ENCODE results near the gene KCNK7.
A peak's percentile ranks its signal among the peaks of the same experiment; 100 is the strongest.

The KCNK7 gene

DNA sequence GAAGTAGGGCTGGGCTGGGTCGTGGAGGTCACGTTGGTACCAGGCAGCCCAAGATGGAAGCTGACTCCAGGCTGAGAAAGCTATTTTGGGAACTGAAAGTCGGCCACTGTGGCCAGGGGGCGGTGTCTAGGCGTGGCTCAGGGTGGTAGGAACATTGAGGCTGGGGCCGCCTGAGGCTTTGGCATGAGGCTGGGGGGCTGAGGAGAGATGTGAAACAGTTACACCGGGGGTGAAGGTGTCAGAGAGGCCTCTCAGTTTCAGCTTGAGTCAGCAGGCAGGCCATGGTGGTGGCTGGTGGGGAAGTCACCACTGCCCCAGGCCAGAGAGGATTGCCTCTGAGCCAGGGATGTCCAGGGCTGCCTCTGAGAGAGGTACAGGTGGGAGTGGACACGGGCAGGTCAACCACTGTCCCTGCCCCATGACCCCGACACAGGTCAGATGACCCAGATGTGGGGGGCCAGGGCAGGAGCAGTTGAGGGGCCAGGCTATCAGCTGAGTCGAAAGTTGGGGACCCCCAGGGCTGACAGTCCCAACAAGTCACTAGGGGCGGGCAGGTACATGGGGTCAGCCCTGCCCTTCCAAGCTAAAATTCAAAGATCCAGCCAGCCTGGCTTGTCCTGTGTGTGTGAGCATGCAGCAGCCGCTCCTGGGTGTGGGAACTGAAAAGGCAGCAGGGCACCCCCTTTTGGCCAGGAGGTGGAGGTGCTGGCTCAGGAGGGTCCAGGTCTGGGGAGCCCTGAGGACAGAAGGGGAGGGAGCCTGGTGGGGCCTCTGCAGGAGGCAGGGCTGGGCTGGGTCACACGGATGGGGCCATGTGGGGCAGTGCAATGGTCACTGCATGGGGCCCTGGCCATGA, 7.2 kb downstream of the KCNK7 start:
- POLR2A ChIA-PET = interaction anchor here (2.1 to 3.9 kb wide), 2 partner anchors 12 to 16 kb away, joined by 7 to 18 read pairs; partner anchors contain the start of genes EHBP1L1 and FAM89B
- DNase-seq (ENCODE audit: low read depth, low spot score) = no peak
- no peak overlapping the region for H3K4me3 ChIP-seq (ENCODE audit: low read depth, low read length)
- peak; percentile 57 for TF ChIP-seq CTCF (IDR thresholded peaks at IDR 0.05; ENCODE audit: insufficient read depth, low read length, missing control alignments)
- CTCF ChIA-PET = interaction anchor here (1.4 to 10.6 kb wide), 6 partner anchors 9 to 48 kb away, joined by 5 to 182 read pairs (median 23); partner anchors contain the start of genes EHBP1L1, FAM89B, MAP3K11 and ZNRD2

- no peak for TF ChIP-seq CTCF (IDR thresholded peaks at IDR 0.05; ENCODE audit: insufficient read depth, low read length, missing control alignments)
- POLR2A ChIA-PET = interaction anchor here (1.8 to 3.9 kb wide), 3 partner anchors 10 to 28 kb away, joined by 4 to 18 read pairs (median 7); partner anchors contain the start of genes EHBP1L1, FAM89B and PCNX3
- no peak for DNase-seq (ENCODE audit: low read depth, low spot score)
- no peak overlapping the region for H3K4me3 ChIP-seq (ENCODE audit: low read depth, low read length)
- CTCF ChIA-PET = interaction anchor here (0.6 to 10.6 kb wide), 8 partner anchors 7 to 46 kb away, joined by 3 to 182 read pairs (median 22); partner anchors contain the start of genes EHBP1L1, FAM89B, KCNK7 and MAP3K11
Observed at GRCh38 chr11:65586676-65587075, 8.9 kb downstream of the KCNK7 start.

DNA sequence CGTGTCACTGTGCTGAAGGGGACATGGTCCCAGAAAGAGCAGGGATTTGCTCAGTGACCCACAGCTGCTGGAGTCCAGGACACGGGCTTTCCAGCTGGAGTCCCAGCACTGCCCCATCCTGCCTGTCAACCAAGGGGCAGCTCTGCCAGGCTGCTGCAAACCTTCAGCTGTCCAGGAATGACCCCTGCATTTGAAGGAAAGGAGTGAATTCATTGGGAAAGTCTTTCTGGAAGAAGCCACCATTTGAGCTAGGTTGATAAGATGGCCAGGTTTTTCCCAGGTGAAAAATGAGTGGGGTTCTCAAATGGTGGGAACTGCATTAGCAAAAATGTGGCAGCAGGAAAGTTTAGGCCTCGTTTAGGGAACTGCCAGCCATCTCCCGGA, 9.4 kb downstream of the KCNK7 start:
- DNase-seq (ENCODE audit: low read depth, low spot score) = no peak
- POLR2A ChIA-PET = interaction anchor here (1.0 to 3.9 kb wide), 4 partner anchors 9 to 29 kb away, joined by 3 to 18 read pairs (median 6); partner anchors contain the start of genes EHBP1L1, FAM89B and PCNX3
- TF ChIP-seq CTCF (IDR thresholded peaks at IDR 0.05; ENCODE audit: insufficient read depth, low read length, missing control alignments) = no peak
- H3K4me3 ChIP-seq (ENCODE audit: low read depth, low read length) = no peak overlapping the region
- CTCF ChIA-PET = interaction anchor here (1.0 to 10.6 kb wide), 6 partner anchors 7 to 46 kb away, joined by 4 to 182 read pairs (median 40); partner anchors contain the start of genes EHBP1L1, FAM89B, MAP3K11 and ZNRD2

DNA sequence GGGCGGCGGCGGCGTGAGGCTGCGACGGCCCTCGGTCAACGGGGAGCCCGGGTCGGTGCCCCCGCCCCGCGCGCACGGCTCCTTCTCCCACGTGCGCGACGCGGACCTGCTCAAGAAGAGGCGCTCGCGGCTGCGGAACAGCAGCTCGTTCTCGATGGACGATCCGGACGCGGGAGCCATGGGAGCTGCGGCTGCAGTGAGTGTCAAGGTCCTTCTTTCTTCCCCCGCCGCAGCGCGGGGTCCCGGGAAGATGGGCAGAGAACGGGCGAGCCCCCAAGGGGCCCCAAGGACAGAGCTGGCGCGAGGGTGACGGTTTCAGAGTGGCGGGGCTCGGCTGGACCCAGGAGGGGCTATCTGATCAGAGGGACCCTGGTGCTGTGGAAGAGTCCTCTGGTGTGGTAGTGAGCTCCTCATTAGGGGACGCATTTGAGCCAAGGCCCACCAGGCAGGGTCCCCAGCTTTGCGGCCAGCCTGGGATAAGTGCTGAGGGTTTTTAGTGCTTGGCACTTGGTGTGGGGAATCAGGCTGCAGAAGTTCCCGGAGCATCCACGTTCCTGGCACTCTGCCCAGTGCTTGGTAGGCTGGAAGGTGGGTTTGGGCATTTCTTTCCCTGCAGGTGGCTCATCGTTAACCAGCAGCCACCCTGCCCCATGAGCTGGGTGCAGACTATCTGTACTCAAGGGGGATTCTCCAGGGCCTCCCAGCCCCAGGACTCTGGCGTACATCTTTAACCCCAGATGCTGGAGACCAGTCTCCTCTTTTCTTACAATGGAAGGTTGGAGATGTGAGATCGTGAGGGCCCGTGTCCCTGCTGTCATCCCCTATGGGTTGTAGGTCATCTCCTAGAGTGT, 10.0 kb downstream of the KCNK7 start:
- no peak for TF ChIP-seq CTCF (IDR thresholded peaks at IDR 0.05; ENCODE audit: insufficient read depth, low read length, missing control alignments)
- no peak overlapping the region for H3K4me3 ChIP-seq (ENCODE audit: low read depth, low read length)
- ChIA-PET CTCF (interaction anchor here (4.7 to 10.6 kb wide), 4 partner anchors 8 to 45 kb away, joined by 35 to 182 read pairs (median 53); partner anchors contain the start of genes EHBP1L1, FAM89B and ZNRD2), POLR2A (interaction anchor here (1.0 to 3.9 kb wide), 3 partner anchors 9 to 29 kb away, joined by 3 to 18 read pairs (median 4); partner anchors contain the start of genes EHBP1L1 and PCNX3)
- no peak for DNase-seq (ENCODE audit: low read depth, low spot score)

DNA sequence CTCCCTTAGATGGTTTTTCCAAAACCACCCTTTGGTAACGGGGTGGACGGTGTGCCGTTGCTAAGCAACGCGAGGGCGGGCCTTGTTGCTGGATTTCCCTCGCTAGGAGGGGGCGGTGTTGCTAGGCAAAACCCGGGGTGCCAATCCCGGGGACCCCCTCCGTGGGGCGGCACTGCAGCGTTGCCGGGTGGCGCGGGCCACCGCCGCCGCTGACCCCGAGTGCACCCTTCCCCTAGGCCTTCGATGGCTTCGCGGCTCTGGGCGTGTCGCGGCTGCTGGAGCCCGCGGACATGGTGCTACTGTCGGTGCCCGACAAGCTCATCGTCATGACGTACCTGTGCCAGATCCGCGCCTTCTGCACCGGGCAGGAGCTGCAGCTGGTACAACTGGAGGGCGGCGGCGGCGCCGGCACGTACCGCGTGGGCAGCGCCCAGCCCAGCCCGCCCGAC, 10.9 kb downstream of the KCNK7 start:
- POLR2A ChIA-PET = interaction anchor here (1.1 kb wide), 1 partner anchor 23 kb away, joined by 4 read pairs; no protein-coding TSS in a partner anchor

More for the DNA sequence above, 10.9 kb downstream of the KCNK7 start:
- no peak for TF ChIP-seq CTCF (IDR thresholded peaks at IDR 0.05; ENCODE audit: insufficient read depth, low read length, missing control alignments)
- no peak overlapping the region for H3K4me3 ChIP-seq (ENCODE audit: low read depth, low read length)
- CTCF ChIA-PET = interaction anchor here (4.7 to 6.8 kb wide), 3 partner anchors 8 to 13 kb away, joined by 35 to 60 read pairs (median 46); partner anchors contain the start of genes EHBP1L1, FAM89B and ZNRD2
- no peak for DNase-seq (ENCODE audit: low read depth, low spot score)
